CD4-positive, alpha-beta T cell (primary cell): Measurements from ENCODE around the gene PVALEF. TPM values are rescaled to one million over a fixed set of nuclear protein-coding genes. Genes with fewer than 3 reads are reported as not detected.

ENCODE experiments used
- ATAC-seq: fragments of 200-7000 bp; cut with Tn5 transposase; one replicate; pipeline ENCODE4 v1.10.0; 2022; ENCODE audit warnings: mild to moderate bottlenecking; ENCODE audit not compliant: poor library complexity
- CTCF ChIA-PET: fragments of 350-600 bp; sonication (Branson Sonifier 250); formaldehyde crosslinking; loops from one replicate; lab custom pipeline; 2021; ENCODE audit warnings: antibody characterized with exemption, inconsistent platforms; lab: Charles Lee
- POLR2A ChIA-PET: fragments of 350-600 bp; sonication (Branson Sonifier 250); formaldehyde crosslinking; loops from one replicate; lab custom pipeline; 2021; ENCODE audit warnings: antibody characterized with exemption, inconsistent platforms; lab: Charles Lee
- DNase-seq, 14 experiments: peaks; one replicate each; pipeline ENCODE4 v3.0.0-alpha.2; 2013 to 2020; ENCODE audit warnings: mixed read lengths in 2 of 14
- H3K27ac ChIP-seq, 2 donors: one replicate each; pipeline versions ENCODE4 v1.5.1 to v1.7.0; 2013; ENCODE audit warnings: low read length in 2 of 2, low read depth in 1 of 2, mild to moderate bottlenecking in 1 of 2
- H3K27me3 ChIP-seq, 2 experiments: 1 replicate in 1 of 2; 2 replicates in 1 of 2; pipeline versions ENCODE4 v1.6.1 to v1.7.0; 2013; ENCODE audit warnings: low read length in 2 of 2, control low read depth in 1 of 2, mild to moderate bottlenecking in 1 of 2, moderate library complexity in 1 of 2; ENCODE audit not compliant: insufficient read depth in 2 of 2, control insufficient read depth in 1 of 2
- H3K36me3 ChIP-seq: one replicate; pipeline ENCODE4 v1.6.1; 2013; ENCODE audit warnings: low read length, control low read depth; ENCODE audit not compliant: insufficient read depth
- H3K4me1 ChIP-seq: one replicate; pipeline ENCODE4 v1.6.1; 2013; ENCODE audit warnings: low read length, control low read depth; ENCODE audit not compliant: insufficient read depth
- H3K4me3 ChIP-seq: one replicate; pipeline ENCODE4 v1.5.1; 2013; ENCODE audit warnings: mild to moderate bottlenecking, low read length, moderate library complexity
- H3K9me3 ChIP-seq, 2 experiments: 1 replicate in 1 of 2; 2 replicates in 1 of 2; pipeline versions ENCODE4 v1.6.1 to v1.7.0; 2013; ENCODE audit warnings: low read length in 2 of 2, mild to moderate bottlenecking in 2 of 2, control low read depth in 1 of 2, moderate library complexity in 1 of 2; ENCODE audit not compliant: control insufficient read depth in 1 of 2, insufficient read depth in 1 of 2
- H3K27ac Mint-ChIP-seq: one replicate; pipeline ENCODE4 v1.8.0; 2020; ENCODE audit warnings: mixed read lengths
- H3K27me3 Mint-ChIP-seq: one replicate; pipeline ENCODE4 v1.8.0; 2021; ENCODE audit warnings: mixed read lengths
- H3K36me3 Mint-ChIP-seq: one replicate; pipeline ENCODE4 v1.8.0; 2021; ENCODE audit warnings: low read depth, mixed read lengths
- H3K4me1 Mint-ChIP-seq: one replicate; pipeline ENCODE4 v1.8.0; 2021; ENCODE audit warnings: low read depth, mixed read lengths
- H3K4me3 Mint-ChIP-seq: one replicate; pipeline ENCODE4 v1.8.0; 2020; ENCODE audit warnings: mild to moderate bottlenecking, mixed read lengths
- H3K9me3 Mint-ChIP-seq: one replicate; pipeline ENCODE4 v1.8.0; 2020; ENCODE audit warnings: mixed read lengths
- CTCF ChIP-seq: fragments of 200-600 bp; IDR thresholded peaks from one replicate; pipeline ENCODE4 v1.8.0; 2022; ENCODE audit warnings: antibody characterized with exemption, mild to moderate bottlenecking
- intact Hi-C, 2 experiments: fragments of 100-400 bp; cut with DNase I in 1 of 2; cut with micrococcal nuclease in 1 of 2; formaldehyde crosslinking; loops; one replicate each; pipeline versions ENCODE4 v1.15.1 to v1.9.0; 2023 to 2025; cut with DNase I, micrococcal nuclease
- total RNA-seq, 174 experiments: library from RNA in 2 of 174; stranded (reverse) in 2 of 174; gene quantifications; one replicate each; pipeline ENCODE4 v1.2.3 and lab custom pipeline; 2021 to 2026

Gene PVALEF
- total RNA-seq, 2 experiments from 2014 or later: not detected

DNA sequence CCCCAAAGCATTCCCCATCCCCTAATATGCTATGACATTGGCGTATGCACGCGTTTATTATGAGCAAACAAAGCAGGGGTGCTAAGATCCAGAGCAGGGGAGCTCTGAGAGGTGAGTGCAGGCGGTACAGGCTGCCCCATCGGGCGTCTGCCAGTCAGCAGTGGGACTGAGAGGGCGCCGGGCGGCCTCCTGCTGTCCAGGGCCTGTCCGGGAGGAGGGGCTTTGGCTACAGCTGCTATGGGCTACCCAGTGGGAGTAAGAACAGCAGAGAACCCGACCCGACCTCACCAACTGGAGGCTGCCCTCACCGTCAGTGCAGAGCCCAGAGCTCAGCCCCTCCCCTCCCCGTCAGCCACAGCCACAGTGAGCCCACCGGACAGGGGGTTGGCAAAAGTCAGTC lies 19.2 kb downstream of the PVALEF start:
- Histone ChIP-seq H3K4me3 (no peak overlapping the region), H3K9me3 (peaks cover 0 to 8% of the 10 kb centered on the region in 2 experiments), H3K36me3 (no peaks in the 10 kb centered on the region), H3K4me1 (no peaks in the 10 kb centered on the region), H3K27ac (no peak overlapping the region), H3K27me3 (peaks cover 0 to 2% of the 10 kb centered on the region in 2 experiments)
- Mint-ChIP-seq H3K9me3 (no peaks in the 10 kb centered on the region), H3K36me3 (peaks cover 4% of the 10 kb centered on the region), H3K27me3 (no peaks in the 10 kb centered on the region), H3K4me3 (no peak overlapping the region), H3K4me1 (no peaks in the 10 kb centered on the region), H3K27ac (no peak overlapping the region)
- ChIA-PET CTCF (no interaction called here), POLR2A (no interaction called here)
- TF ChIP-seq CTCF: no peak
- intact Hi-C loops: no loop called here
- ATAC-seq (no peak), DNase-seq (no peak)

GRCh38 chr17:81186203-81186602 lies 20.9 kb downstream of the PVALEF start:
- Mint-ChIP-seq H3K4me1 (no peaks in the 10 kb centered on the region), H3K27ac (no peak overlapping the region), H3K9me3 (no peaks in the 10 kb centered on the region), H3K4me3 (no peak overlapping the region), H3K36me3 (peaks cover 4% of the 10 kb centered on the region), H3K27me3 (no peaks in the 10 kb centered on the region)
- POLR2A ChIA-PET: no interaction called here
- TF ChIP-seq CTCF: no peak
- intact Hi-C loops: no loop called here
- Histone ChIP-seq H3K27me3 (peaks cover 0 to 2% of the 10 kb centered on the region in 2 experiments), H3K9me3 (peaks cover 0 to 8% of the 10 kb centered on the region in 2 experiments), H3K27ac (no peak overlapping the region), H3K36me3 (no peaks in the 10 kb centered on the region), H3K4me1 (no peaks in the 10 kb centered on the region), H3K4me3 (no peak overlapping the region)
- no peak for ATAC-seq
- CTCF ChIA-PET: no interaction called here
- DNase-seq: no peak

DNA sequence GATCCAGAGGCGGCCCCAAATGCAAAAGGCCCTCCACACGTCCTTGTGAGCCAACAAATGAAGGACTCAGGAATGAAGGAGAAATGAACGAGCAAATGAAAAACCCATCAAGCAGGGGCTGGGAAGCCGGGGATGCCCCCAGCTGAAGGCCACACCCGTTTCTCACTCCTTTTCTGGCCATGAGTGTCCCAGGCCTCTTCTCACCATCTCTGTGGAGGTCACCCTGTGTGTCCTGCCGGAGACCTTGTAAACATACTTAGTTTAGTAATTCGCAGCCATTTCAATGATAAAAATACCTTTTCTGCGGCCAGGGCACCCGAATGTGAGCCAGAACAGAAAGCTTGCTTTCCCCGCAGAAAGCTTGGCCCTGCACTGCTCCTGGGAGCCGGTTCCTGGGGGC lies 21.8 kb downstream of the PVALEF start:
- ChIA-PET CTCF (no interaction called here), POLR2A (no interaction called here)
- no peak for ATAC-seq

More for the DNA sequence above, 21.8 kb downstream of the PVALEF start:
- Histone ChIP-seq H3K36me3 (no peaks in the 10 kb centered on the region), H3K4me1 (no peaks in the 10 kb centered on the region), H3K27me3 (peaks cover 0 to 2% of the 10 kb centered on the region in 2 experiments), H3K27ac (no peak overlapping the region), H3K4me3 (no peak overlapping the region), H3K9me3 (peaks cover 0 to 8% of the 10 kb centered on the region in 2 experiments)
- H3K9me3 Mint-ChIP-seq: no peaks in the 10 kb centered on the region
- no peak overlapping the region for H3K27ac Mint-ChIP-seq
- H3K36me3 Mint-ChIP-seq: peaks cover 4% of the 10 kb centered on the region
- DNase-seq: no peak
- H3K4me1 Mint-ChIP-seq: no peaks in the 10 kb centered on the region
- no peaks in the 10 kb centered on the region for H3K27me3 Mint-ChIP-seq
- intact Hi-C loops: no loop called here
- no peak for TF ChIP-seq CTCF
- H3K4me3 Mint-ChIP-seq: no peak overlapping the region
